Psoas muscle (tissue), 8 donors: ENCODE data around the gene NATD1. TPM values are rescaled to one million over a fixed set of nuclear protein-coding genes. Genes with fewer than 3 reads are reported as not detected.

Source experiments
- ATAC-seq, 4 donors: fragments of 200-7000 bp; cut with Tn5 transposase; one replicate each; pipeline ENCODE4 v1.9.1; 2020; ENCODE audit warnings: moderate library complexity in 3 of 4, mild to moderate bottlenecking in 2 of 4
- DNase-seq, 2 donors: peaks; one replicate each; pipeline ENCODE4 v3.0.0-alpha.2; 2020
- H3K27ac ChIP-seq: fragments of 200-600 bp; one replicate; pipeline ENCODE4 v1.8.0; 2022
- H3K27me3 ChIP-seq, 3 donors: fragments of 200-600 bp in 1 of 3; one replicate each; pipeline versions ENCODE4 v1.6.1 to v1.8.0; 2013 to 2022; ENCODE audit warnings: low read length in 2 of 3, mild to moderate bottlenecking in 2 of 3, moderate library complexity in 1 of 3; ENCODE audit not compliant: insufficient read depth in 3 of 3
- H3K36me3 ChIP-seq, 2 donors: fragments of 200-600 bp in 1 of 2; one replicate each; pipeline versions ENCODE4 v1.6.1 to v1.8.0; 2013 to 2022; ENCODE audit warnings: low read depth in 1 of 2, mild to moderate bottlenecking in 1 of 2, moderate library complexity in 1 of 2; ENCODE audit not compliant: insufficient read depth in 1 of 2
- H3K4me1 ChIP-seq: fragments of 200-600 bp; one replicate; pipeline ENCODE4 v1.8.0; 2022
- H3K4me3 ChIP-seq: fragments of 200-600 bp; one replicate; pipeline ENCODE4 v1.8.0; 2022; ENCODE audit warnings: mild to moderate bottlenecking
- H3K9me3 ChIP-seq: fragments of 200-600 bp; one replicate; pipeline ENCODE4 v1.8.0; 2022
- WGBS, 3 donors: extraction: QIAGEN DNeasy Blood & Tissue Kit; methylation state at CpG; one replicate each; pipeline versions ENCODE4 v1.1.6 to v1.1.7; 2013; 5-methylcytosine and 5-hydroxymethylcytosine counted together
- intact Hi-C, 2 donors: fragments of 100-400 bp; cut with DNase I; formaldehyde crosslinking; loops; one replicate each; pipeline versions ENCODE4 v1.11.0 to v1.14.2; 2022
- polyA plus RNA-seq, 3 donors: library from polyadenylated mRNA; stranded (reverse); fragments of 200-250 nt; gene quantifications; one replicate each; pipeline ENCODE4 v1.2.3, GENCODE V29; 2013
- total RNA-seq, 4 donors: library from RNA; stranded (reverse); fragmentation: NEBNext Ultra II Directional in 2 of 4; extraction: Animal tissue kit (Norgen Biotek cat#: 25700) in 2 of 4; gene quantifications; one replicate each; pipeline versions ENCODE4 v1.2.1 to v1.2.4, GENCODE V29; 2021 to 2023
- TF ChIP-seq, protein P1 (sequence below): fragments of 200-600 bp; IDR thresholded peaks from one replicate; pipeline ENCODE4 v1.8.0; 2022; ENCODE audit warnings: antibody characterized with exemption
- donor health status: healthy with polysubstance abuse.
- donor health status: DM: no; HTN: no; CAD: no; lungs with moderate emphysema.
- donor health status: Bipolar disorder and iron deficiency.
- donor health status: healthy.
- donor health status: DM: yes; HTN: yes; CAD: no.
- donor health status: DM: no; HTN: no; CAD: no.
- donor health status: DM: no; HTN: no; CAD: no.
- donor health status: DM: yes; HTN: yes; CAD: no.

NATD1 gene
- total and polyA plus RNA-seq, 7 donors, result 4.7 to 48.0 (median 21.6) TPM

DNA sequence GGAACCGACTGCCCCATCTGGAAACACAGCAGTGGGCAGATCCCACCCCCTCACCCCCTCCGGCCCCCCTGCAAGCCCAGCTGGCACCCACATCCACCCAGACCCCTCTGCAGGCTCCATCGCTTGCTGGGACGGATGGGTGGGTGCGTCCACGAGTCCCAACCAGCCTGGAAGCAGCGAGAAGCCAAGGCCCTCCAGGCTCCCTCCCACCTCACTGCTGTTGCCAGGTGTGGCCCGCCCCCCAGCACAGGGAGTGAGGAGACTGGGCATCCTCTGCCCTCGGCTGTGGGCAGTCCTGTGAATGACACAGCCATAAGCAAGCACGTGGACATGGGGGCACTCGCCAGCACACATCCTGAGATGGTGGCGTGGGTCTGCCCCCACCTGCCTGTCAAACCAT lies 50.7 kb downstream of the NATD1 start:
- Histone ChIP-seq H3K9me3 (no peaks in the 10 kb centered on the region), H3K4me3 (no peak overlapping the region), H3K36me3 (peaks cover 3 to 9% of the 10 kb centered on the region in 2 donors), H3K27me3 (no peaks in the 10 kb centered on the region), H3K27ac (peak overlapping the region; percentile 81), H3K4me1 (peaks cover 89% of the 10 kb centered on the region)
- TF ChIP-seq, protein P1, sequence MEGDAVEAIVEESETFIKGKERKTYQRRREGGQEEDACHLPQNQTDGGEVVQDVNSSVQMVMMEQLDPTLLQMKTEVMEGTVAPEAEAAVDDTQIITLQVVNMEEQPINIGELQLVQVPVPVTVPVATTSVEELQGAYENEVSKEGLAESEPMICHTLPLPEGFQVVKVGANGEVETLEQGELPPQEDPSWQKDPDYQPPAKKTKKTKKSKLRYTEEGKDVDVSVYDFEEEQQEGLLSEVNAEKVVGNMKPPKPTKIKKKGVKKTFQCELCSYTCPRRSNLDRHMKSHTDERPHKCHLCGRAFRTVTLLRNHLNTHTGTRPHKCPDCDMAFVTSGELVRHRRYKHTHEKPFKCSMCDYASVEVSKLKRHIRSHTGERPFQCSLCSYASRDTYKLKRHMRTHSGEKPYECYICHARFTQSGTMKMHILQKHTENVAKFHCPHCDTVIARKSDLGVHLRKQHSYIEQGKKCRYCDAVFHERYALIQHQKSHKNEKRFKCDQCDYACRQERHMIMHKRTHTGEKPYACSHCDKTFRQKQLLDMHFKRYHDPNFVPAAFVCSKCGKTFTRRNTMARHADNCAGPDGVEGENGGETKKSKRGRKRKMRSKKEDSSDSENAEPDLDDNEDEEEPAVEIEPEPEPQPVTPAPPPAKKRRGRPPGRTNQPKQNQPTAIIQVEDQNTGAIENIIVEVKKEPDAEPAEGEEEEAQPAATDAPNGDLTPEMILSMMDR, result no peak
- WGBS, 3 donors, result 64 to 75% (median 66%) methylated on average over 11 to 12 of the region's 12 CpGs
- DNase-seq (no peak), ATAC-seq (peak in 1 of 4 donors; percentile 21)
- intact Hi-C loops, result no loop called here

DNA sequence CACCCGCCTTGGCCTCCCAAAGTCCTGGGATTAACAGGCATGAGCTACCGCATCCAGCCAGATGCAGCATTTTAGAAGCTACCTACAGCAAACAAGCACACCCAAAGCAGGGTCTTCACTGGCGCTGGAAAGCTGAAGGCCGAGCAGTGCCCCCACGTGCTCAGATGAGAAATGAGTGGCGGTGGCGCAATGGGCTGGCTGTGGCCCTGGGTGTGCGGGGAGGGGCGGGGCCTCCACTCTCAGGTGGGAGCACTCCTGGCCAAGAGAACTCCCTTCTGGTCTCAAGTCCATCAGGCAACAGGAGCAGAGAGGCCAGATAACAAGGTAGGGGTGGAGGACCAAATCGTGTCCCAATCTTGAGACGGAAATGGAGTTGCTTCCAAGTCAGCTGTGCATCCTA lies 51.3 kb downstream of the NATD1 start:
- no peaks in the 10 kb centered on the region for H3K27me3 ChIP-seq
- DNase-seq (no peak), ATAC-seq (peak in 2 of 4 donors; percentile 0 to 3)
- H3K27ac ChIP-seq, result peak overlapping the region; percentile 81
- H3K4me1 ChIP-seq, result peaks cover 88% of the 10 kb centered on the region
- intact Hi-C loops, result no loop called here
- peaks cover 3 to 16% of the 10 kb centered on the region in 2 donors for H3K36me3 ChIP-seq
- WGBS, 3 donors, result 77 to 89% (median 79%) methylated on average over 11 of the region's 11 CpGs
- no peak overlapping the region for H3K4me3 ChIP-seq
- no peaks in the 10 kb centered on the region for H3K9me3 ChIP-seq
- TF ChIP-seq, protein P1, result no peak

DNA sequence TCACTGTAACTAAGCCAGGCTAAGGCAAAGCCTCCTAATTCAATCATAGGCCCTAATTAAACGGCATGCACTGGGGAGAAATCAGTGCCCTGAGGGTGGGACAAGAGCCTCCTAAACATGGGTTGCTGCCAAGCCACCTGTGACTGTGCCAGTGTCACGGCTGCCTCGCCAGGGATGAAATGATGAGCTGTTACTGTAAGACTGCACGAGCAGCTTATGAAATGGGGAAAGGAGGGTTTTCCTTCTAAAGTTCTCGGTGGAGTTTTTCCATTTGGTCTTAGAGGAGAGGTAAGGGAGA lies 52.0 kb downstream of the NATD1 start:
- DNase-seq (no peak), ATAC-seq (peak in 2 of 4 donors; percentile 39 to 40)
- Histone ChIP-seq H3K4me1 (peaks cover 83% of the 10 kb centered on the region), H3K27ac (peak overlapping the region; percentile 81), H3K36me3 (peaks cover 3 to 19% of the 10 kb centered on the region in 2 donors), H3K27me3 (no peaks in the 10 kb centered on the region), H3K4me3 (peak overlapping the region; percentile 8), H3K9me3 (no peaks in the 10 kb centered on the region)
- WGBS, 3 donors, result 15 to 29% (median 20%) methylated on average over 4 to 5 of the region's 5 CpGs
- TF ChIP-seq, protein P1, result no peak
- intact Hi-C loops, result no loop called here

DNA sequence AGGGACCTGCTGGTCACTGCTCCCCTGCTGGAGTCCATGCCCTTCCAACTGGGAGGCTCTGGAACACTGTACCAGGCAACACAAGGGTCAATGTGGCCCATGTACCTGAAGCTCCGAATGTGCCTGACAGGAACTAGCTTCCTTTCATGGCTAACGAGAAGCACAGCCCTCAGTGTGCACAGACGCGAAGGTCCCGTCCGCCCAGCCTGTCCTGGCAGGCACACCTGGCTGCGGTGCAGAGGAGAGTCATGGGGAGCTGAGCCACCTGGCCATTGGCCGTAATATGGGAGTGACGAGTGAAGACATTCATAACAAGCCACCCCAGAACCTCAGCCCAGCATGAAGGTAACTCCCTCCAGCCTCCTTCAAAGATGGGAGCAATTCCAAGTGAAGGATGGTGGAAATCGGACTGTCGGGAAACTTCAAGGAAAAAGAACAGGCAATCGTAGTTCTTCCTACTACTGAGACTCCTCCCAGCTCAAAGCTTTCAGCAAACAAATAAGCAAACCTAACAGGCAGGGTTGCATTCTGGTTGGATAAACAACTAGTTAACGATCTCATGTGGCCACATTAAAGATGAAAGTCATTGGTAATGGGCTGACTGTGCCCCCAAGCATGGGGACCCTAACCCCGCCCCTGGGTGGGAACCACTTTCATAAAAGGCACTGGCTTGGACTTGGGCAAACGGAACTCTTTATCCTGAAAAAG lies 52.5 kb downstream of the NATD1 start:
- Histone ChIP-seq H3K4me3 (peak overlapping the region; percentile 8), H3K4me1 (peaks cover 82% of the 10 kb centered on the region), H3K27ac (peak overlapping the region; percentile 81), H3K27me3 (no peaks in the 10 kb centered on the region), H3K9me3 (no peaks in the 10 kb centered on the region), H3K36me3 (peaks cover 3 to 19% of the 10 kb centered on the region in 2 donors)
- TF ChIP-seq, protein P1, result no peak
- WGBS, 3 donors, result 28 to 44% (median 30%) methylated on average over 15 of the region's 15 CpGs
- intact Hi-C loops, result no loop called here
- DNase-seq (peak in 1 of 2 donors; percentile 66), ATAC-seq (peak; percentile 55 to 72 (median 66))

DNA sequence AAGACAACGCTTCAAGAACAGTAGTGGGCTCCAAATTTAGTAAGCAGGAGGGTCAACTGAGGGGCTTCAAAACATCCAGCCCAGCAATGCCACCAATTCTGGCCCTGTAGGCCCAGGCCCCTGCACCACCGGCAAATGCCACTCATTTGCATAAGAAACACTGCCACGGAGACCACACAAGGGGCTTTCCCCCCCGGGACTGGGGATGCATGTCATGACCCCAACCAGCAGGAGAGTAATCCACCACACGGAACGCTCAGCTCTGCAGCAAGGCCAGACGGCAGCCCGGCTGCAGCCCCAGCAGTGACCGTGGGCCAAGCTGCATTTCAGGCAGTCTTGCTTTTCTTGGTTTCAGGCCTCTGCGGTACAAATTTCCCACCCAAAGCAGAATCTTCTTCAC lies 53.4 kb downstream of the NATD1 start:
- peaks cover 76% of the 10 kb centered on the region for H3K4me1 ChIP-seq
- 37 to 62% (median 48%) methylated on average over 10 of the region's 10 CpGs for WGBS, 3 donors
- intact Hi-C loops, result no loop called here

More for the DNA sequence above, 53.4 kb downstream of the NATD1 start:
- Histone ChIP-seq H3K36me3 (peaks cover 3 to 19% of the 10 kb centered on the region in 2 donors), H3K27me3 (no peaks in the 10 kb centered on the region), H3K27ac (peak overlapping the region; percentile 81), H3K4me3 (no peak overlapping the region), H3K9me3 (no peaks in the 10 kb centered on the region)
- TF ChIP-seq, protein P1, result no peak
- DNase-seq (no peak), ATAC-seq (no peak)
